ENCODE results near the gene CNEP1R1. TPM values are rescaled to one million over a fixed set of nuclear protein-coding genes. Genes with fewer than 3 reads are reported as not detected.

Gene CNEP1R1
- total and polyA plus RNA-seq, 2 of the 8 experiments (the other 6 are each of a cell fraction or from before 2014, with no cell fraction given) = 10.6 to 13.6 TPM

DNA sequence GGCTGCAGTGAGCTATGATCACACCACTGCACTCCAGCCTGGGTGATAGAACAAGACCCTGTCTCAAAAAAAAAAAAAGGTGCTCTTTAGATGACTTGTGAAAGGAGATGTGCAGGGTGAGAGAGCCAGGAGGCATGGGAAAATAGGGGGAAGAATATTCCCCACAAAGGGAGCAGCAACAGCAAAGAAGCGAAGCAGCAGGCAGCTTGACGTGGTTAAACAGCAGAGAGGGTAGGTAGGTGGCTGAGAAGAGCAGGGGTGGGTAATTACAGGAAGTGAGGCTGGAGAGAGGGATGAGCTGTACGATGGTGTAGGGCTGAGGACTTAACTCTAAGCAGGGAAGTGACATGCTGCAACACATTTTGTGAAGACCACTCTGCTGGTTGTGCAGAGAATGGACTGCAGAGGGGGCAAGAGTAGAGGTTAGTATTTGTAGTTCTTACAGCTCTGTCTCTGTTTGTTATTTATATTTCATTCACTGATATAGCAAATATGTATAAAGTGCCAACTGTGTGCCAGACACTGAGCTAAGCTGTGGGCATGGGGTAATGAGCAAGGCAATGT lies 42.3 kb downstream of the CNEP1R1 start (continued):
- TF ChIP-seq RAD21 (IDR thresholded peaks at IDR 0.05 in 1 of 2, conservative IDR thresholded peaks at IDR 0.05 in 1 of 2; ENCODE audit: low read depth in 2 of 2, low read length in 2 of 2) (peak; percentile 17 to 50; a peak in 3 of 4 replicates), CHD1 (IDR thresholded peaks at IDR 0.05; ENCODE audit: low read depth, low read length) (no peak), USF2 (IDR thresholded peaks at IDR 0.05; ENCODE audit: low read length) (no peak), POU5F1 (IDR thresholded peaks at IDR 0.05; ENCODE audit: low read depth, low read length) (no peak), EP300 (IDR thresholded peaks at IDR 0.05; ENCODE audit: borderline replicate concordance in 1 of 2, low read depth in 2 of 2, low read length in 2 of 2) (no peak), TAF7 (optimal IDR thresholded peaks at IDR 0.05; ENCODE audit: borderline replicate concordance, low read depth, low read length) (no peak), CEBPB (IDR thresholded peaks at IDR 0.05; ENCODE audit: low read depth, low read length) (no peak), NANOG (IDR thresholded peaks at IDR 0.05; ENCODE audit: insufficient read depth, low read depth, low read length, poor library complexity, severe bottlenecking) (no peak)
